Smooth muscle cell (in vitro differentiated cells): ENCODE measurements around the gene VPS26C. TPM values are rescaled to one million over a fixed set of nuclear protein-coding genes. Genes with fewer than 3 reads are reported as not detected.
"Not testable (repeated sequence)": the region's sequence is repeated elsewhere in the genome, so short reads cannot be mapped to it uniquely, and the experiment has no call there.

Experiments
- DNase-seq: peaks from one replicate; lab custom pipeline; 2025; ENCODE audit not compliant: unreplicated experiment; lab: John Stamatoyannopoulos, UW
- H2AFZ ChIP-seq: fragments of 200-600 bp; sonication (generic); 2 replicates; pipeline ENCODE4 v1.6.0; 2016; ENCODE audit warnings: antibody characterized with exemption, low read depth, mild to moderate bottlenecking
- H3F3A ChIP-seq: fragments of 200-600 bp; sonication (generic); 2 replicates; pipeline ENCODE4 v1.6.0; 2017; ENCODE audit warnings: antibody characterized with exemption, low read depth
- H3K27ac ChIP-seq: fragments of 200-600 bp; sonication (generic); 2 replicates; pipeline ENCODE4 v1.5.1; 2016; ENCODE audit warnings: low read depth, mild to moderate bottlenecking
- H3K27me3 ChIP-seq: fragments of 200-600 bp; sonication (generic); 2 replicates; pipeline ENCODE4 v1.6.1; 2016; ENCODE audit warnings: low read depth, mild to moderate bottlenecking
- H3K36me3 ChIP-seq: fragments of 200-600 bp; sonication (generic); 2 replicates; pipeline ENCODE4 v1.5.1; 2016; ENCODE audit warnings: low read depth
- H3K4me1 ChIP-seq: fragments of 200-600 bp; sonication (generic); 2 replicates; pipeline ENCODE4 v1.5.1; 2016; ENCODE audit warnings: low read depth
- H3K4me2 ChIP-seq: fragments of 200-600 bp; sonication (generic); 2 replicates; pipeline ENCODE4 v1.6.0; 2016; ENCODE audit warnings: mild to moderate bottlenecking
- H3K4me3 ChIP-seq: fragments of 200-600 bp; sonication (generic); 2 replicates; pipeline ENCODE4 v1.5.1; 2016; ENCODE audit warnings: mild to moderate bottlenecking
- H3K79me2 ChIP-seq: fragments of 200-600 bp; sonication (generic); 2 replicates; pipeline ENCODE4 v1.6.0; 2016; ENCODE audit warnings: low read depth, mild to moderate bottlenecking
- H3K9ac ChIP-seq: fragments of 200-600 bp; sonication (generic); 2 replicates; pipeline ENCODE4 v1.6.0; 2016; ENCODE audit warnings: low read depth
- H3K9me3 ChIP-seq: fragments of 200-600 bp; sonication (generic); replicated peaks from 2 replicates; pipeline ENCODE4 v1.5.1; 2016; ENCODE audit warnings: low read depth
- H4K20me1 ChIP-seq: fragments of 200-600 bp; sonication (generic); 2 replicates; pipeline ENCODE4 v1.6.0; 2016; ENCODE audit warnings: low read depth
- WGBS: methylation state at CpG from one replicate; pipeline ENCODE4 v1.1.7; 2016; ENCODE audit warnings: low lambda C conversion rate; 5-methylcytosine and 5-hydroxymethylcytosine counted together
- polyA plus RNA-seq: library from polyadenylated mRNA; unstranded; fragments of >200 nt; fragmentation: Nextera tagmentation; extraction: Ambion mirVana; gene quantifications from 2 replicates; pipeline ENCODE4 v1.2.1, GENCODE V29; 2016
- total RNA-seq: library from RNA; depleted of rRNA; stranded (reverse); fragments of >200 nt; gene quantifications from 2 replicates; pipeline ENCODE4 v1.2.3, GENCODE V29; 2014
- TF ChIP-seq, protein P1 (sequence below): fragments of 200-600 bp; sonication (generic); IDR thresholded peaks from 2 replicates; pipeline ENCODE4 v1.5.1; 2017; ENCODE audit warnings: borderline replicate concordance, mild to moderate bottlenecking, antibody characterized with exemption; ENCODE audit not compliant: insufficient read depth, poor library complexity, severe bottlenecking

VPS26C gene
- total and polyA plus RNA-seq, 2 experiments from 2014 or later, result 31.7 to 50.3 TPM

- no peaks in the 10 kb centered on the region for H3K4me1 ChIP-seq
- H2AFZ ChIP-seq, result no peak overlapping the region
- H3K27me3 ChIP-seq, result no peaks in the 10 kb centered on the region
- H3K4me2 ChIP-seq, result no peak overlapping the region
- no peak for DNase-seq
- no peaks in the 10 kb centered on the region for H3K9me3 ChIP-seq
- no peak overlapping the region for H3K27ac ChIP-seq
- TF ChIP-seq, protein P1, sequence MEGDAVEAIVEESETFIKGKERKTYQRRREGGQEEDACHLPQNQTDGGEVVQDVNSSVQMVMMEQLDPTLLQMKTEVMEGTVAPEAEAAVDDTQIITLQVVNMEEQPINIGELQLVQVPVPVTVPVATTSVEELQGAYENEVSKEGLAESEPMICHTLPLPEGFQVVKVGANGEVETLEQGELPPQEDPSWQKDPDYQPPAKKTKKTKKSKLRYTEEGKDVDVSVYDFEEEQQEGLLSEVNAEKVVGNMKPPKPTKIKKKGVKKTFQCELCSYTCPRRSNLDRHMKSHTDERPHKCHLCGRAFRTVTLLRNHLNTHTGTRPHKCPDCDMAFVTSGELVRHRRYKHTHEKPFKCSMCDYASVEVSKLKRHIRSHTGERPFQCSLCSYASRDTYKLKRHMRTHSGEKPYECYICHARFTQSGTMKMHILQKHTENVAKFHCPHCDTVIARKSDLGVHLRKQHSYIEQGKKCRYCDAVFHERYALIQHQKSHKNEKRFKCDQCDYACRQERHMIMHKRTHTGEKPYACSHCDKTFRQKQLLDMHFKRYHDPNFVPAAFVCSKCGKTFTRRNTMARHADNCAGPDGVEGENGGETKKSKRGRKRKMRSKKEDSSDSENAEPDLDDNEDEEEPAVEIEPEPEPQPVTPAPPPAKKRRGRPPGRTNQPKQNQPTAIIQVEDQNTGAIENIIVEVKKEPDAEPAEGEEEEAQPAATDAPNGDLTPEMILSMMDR, result no peak
- no peaks in the 10 kb centered on the region for H3F3A ChIP-seq
- peaks cover 24% of the 10 kb centered on the region for H3K36me3 ChIP-seq
- no peaks in the 10 kb centered on the region for H4K20me1 ChIP-seq
- H3K4me3 ChIP-seq, result no peak overlapping the region
- H3K9ac ChIP-seq, result no peak overlapping the region
- no peaks in the 10 kb centered on the region for H3K79me2 ChIP-seq
- 98% methylated on average over 18 of the region's 18 CpGs for WGBS
These were observed 40.9 kb downstream of the VPS26C start for GRCh38 chr21:37226041-37226920.

DNA sequence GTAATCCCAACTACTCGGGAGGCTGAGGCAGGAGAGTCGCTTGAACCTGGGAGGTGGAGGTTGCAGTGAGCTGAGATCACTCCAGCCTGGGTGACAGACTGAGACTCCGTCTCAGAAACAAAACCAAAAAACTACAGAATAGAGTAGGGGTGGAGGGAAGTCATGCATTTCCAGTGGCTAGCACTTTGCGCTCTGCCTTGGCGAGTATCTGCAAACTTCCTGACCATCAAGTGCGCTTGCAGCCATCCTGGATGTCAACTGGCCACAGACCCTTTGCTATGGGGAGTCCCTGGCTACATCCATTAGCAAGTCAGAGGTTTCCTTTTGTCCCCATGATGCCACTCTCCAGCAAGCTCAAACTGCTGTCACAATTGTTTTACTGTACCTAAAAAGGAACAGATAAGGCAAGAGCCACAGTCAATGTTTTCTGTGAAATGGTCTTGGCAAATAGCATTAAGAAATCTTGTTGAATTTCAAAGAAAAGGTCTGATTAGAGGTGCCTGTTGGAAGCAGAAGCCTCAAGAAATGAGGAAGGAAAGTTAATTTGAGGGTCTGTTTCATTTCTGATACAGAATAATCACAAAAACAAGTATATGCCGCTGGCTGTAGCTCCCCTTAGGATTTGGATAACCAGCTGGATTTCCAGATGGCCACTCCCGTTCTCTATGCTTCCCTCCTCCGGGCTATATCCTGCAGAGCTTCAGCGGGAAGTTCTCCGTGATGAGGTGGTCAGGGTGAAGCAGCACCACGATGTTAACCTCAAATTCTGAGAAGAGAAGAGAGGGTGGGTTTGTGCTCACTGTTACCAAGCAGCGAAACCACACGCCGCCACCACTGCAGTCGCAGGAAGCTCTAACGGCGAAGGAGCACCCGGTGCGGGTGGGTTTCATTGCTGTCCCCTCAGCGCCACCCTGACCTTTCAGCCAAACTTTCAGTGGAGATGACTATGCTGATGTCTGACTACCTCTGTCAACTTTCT, 42.0 kb downstream of the VPS26C start:
- H3K4me3 ChIP-seq, result no peak overlapping the region
- no peaks in the 10 kb centered on the region for H3K79me2 ChIP-seq
- no peak overlapping the region for H2AFZ ChIP-seq
- H4K20me1 ChIP-seq, result no peaks in the 10 kb centered on the region
- no peak overlapping the region for H3K27ac ChIP-seq
- no peaks in the 10 kb centered on the region for H3K27me3 ChIP-seq
- H3K36me3 ChIP-seq, result peaks cover 24% of the 10 kb centered on the region
- H3K9ac ChIP-seq, result no peak overlapping the region
- no peak for DNase-seq
- TF ChIP-seq, protein P1, result no peak
- 97% methylated on average over 21 of the region's 21 CpGs for WGBS
- no peaks in the 10 kb centered on the region for H3K9me3 ChIP-seq
- H3K4me1 ChIP-seq, result no peaks in the 10 kb centered on the region
- no peaks in the 10 kb centered on the region for H3F3A ChIP-seq
- H3K4me2 ChIP-seq, result no peak overlapping the region

DNA sequence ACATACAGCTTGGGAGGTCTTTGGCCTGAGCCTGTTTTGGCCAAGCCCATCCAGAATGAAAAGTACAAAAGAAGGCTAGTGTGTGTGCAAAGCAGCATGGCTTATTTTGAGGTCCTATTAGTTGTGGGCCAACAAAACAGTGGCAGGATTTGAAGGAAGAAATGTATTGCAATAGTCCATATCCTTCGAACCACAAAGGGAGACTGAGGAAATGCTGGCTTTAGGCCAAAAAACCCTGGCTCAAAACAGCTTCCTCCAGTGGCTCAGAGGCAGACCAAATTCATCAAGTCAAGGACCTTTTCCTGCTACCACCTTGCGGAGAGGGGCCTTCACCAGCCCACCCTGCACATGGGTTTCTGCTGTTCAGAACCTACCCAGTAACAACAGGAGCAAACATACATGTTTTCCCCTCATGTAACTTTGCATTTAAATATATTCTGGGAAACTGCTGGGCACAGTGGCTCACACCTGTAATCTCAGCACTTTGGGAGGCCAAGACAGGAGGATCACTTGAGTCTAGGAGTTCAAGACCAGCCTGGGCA, 43.3 kb downstream of the VPS26C start:
- H4K20me1 ChIP-seq, result no peaks in the 10 kb centered on the region
- 100% methylated on average over 2 of the region's 2 CpGs for WGBS
- no peak overlapping the region for H3K9ac ChIP-seq
- H3K4me1 ChIP-seq, result no peaks in the 10 kb centered on the region
- H3K4me2 ChIP-seq, result no peak overlapping the region
- no peak overlapping the region for H3K27ac ChIP-seq
- H3K27me3 ChIP-seq, result no peaks in the 10 kb centered on the region
- H3F3A ChIP-seq, result no peaks in the 10 kb centered on the region
- DNase-seq, result no peak
- H2AFZ ChIP-seq, result no peak overlapping the region
- H3K4me3 ChIP-seq, result no peak overlapping the region
- H3K36me3 ChIP-seq, result peaks cover 17% of the 10 kb centered on the region
- TF ChIP-seq, protein P1, result no peak
- no peaks in the 10 kb centered on the region for H3K79me2 ChIP-seq
- H3K9me3 ChIP-seq, result no peaks in the 10 kb centered on the region

DNA sequence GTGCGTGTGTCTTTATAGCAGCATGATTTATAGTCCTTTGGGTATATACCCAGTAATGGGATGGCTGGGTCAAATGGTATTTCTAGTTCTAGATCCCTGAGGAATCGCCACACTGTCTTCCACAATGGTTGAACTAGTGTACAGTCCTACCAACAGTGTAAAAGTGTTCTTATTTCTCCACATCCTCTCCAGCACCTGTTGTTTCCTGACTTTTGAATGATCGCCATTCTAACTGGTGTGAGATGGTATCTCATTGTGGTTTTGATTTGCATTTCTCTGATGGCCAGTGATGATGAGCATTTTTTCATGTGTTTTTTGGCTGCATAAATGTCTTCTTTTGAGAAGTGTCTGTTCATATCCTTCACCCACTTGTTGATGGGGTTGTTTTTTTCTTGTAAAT, 44.9 kb downstream of the VPS26C start:
- WGBS, result 93% methylated on average over 3 of the region's 3 CpGs
- H3K4me1 ChIP-seq, H3K4me2 ChIP-seq, H3K9me3 ChIP-seq, H3F3A ChIP-seq, H3K27me3 ChIP-seq, H3K4me3 ChIP-seq, H3K9ac ChIP-seq, DNase-seq, H3K27ac ChIP-seq, H4K20me1 ChIP-seq, H2AFZ ChIP-seq, H3K79me2 ChIP-seq: not testable (repeated sequence)
- H3K36me3 ChIP-seq, result peaks cover 13% of the 10 kb centered on the region
